ENCODE results near the gene ZNF600. TPM values are rescaled to one million over a fixed set of nuclear protein-coding genes. Genes with fewer than 3 reads are reported as not detected.
A peak's percentile ranks its signal among the peaks of the same experiment; 100 is the strongest.

The ZNF600 gene
- polyA plus RNA-seq, 1 of the 3 experiments (the other 2 are of a cell fraction) = 9.9 TPM

DNA sequence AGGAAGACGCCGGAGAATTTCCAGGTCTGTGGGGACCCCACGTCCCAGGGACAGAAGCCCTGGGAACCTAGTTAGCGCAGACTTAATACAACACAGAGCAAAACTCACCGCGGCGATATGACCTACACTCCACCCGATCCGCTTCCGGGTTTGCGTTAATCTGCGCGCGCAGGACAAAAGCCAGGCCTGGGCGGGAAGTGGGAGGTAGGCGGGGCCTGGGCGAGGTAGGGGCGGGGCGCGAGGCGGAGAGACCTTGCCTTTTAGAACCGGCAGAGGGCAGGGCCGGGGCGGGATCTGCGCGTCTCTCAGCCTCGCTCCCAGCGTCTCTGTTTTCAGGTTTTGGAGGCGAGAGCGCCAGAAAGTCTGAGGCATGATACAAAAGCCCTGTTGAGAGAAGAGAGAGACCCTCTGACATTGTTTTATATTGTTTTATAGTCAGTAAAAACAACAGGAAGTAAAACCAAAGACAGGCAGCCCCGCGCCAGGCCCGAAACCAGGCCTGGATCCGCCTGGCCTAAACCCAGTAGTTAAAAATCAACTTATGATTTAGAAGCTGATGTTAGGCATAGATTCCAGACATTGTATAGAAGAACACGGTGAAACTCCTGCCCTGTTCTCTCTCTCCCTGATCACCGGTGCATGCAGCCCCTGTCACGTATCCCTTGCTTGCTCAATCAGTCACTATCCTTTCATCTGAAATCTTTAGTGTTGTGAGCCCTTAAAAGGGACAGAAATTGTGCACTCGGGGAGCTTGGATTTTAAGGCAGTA, 51.5 kb downstream of the ZNF600 start, which contains the start of gene ZNF611:
TSS of gene ZNF611 (minus strand) at position 152 of the 769 bp plus-strand sequence. CDS start 19,150 bp downstream, outside the sequence.
- H3K9me2 ChIP-seq = no peaks in the 10 kb centered on the region
- peak within 1 kb of the TSS; percentile 81 for H3K9ac ChIP-seq
- H3K27me3 ChIP-seq (ENCODE audit: insufficient read depth) = no peaks in the 10 kb centered on the region
- peaks cover 0 to 3% of the 10 kb centered on the region in 2 experiments for H3K36me3 ChIP-seq (replicated peaks in 1 of 2; ENCODE audit: control insufficient read depth in 1 of 2, insufficient read depth in 2 of 2, low read length in 1 of 2)
- ChIA-PET CTCF (interaction anchor here (0.9 kb wide), 1 partner anchor 17 kb away, joined by 3 read pairs; no protein-coding TSS in a partner anchor), POLR2A (interaction anchor here (0.7 kb wide), 1 partner anchor 228 kb away, joined by 3 read pairs; no protein-coding TSS in a partner anchor)
- H3K79me2 ChIP-seq (ENCODE audit: insufficient read depth) = peaks cover 14% of the 10 kb centered on the region; the same call in 1 of the 2 replicates
- DNase-seq = peak; percentile 96
- peak within 1 kb of the TSS; percentile 94 for H3K4me2 ChIP-seq
- no peaks in the 10 kb centered on the region for H3K9me3 ChIP-seq
- H3K4me1 ChIP-seq (ENCODE audit: control insufficient read depth in 1 of 2, insufficient read depth in 2 of 2, low read depth in 1 of 2, low read length in 1 of 2) = peaks cover 0 to 3% of the 10 kb centered on the region in 2 experiments; a peak in 1 of 4 replicates
- H3K27ac ChIP-seq (ENCODE audit: low read depth in 2 of 2, low read length in 1 of 2) = peak within 1 kb of the TSS; percentile 71 to 79
- no peaks in the 10 kb centered on the region for H4K20me1 ChIP-seq (ENCODE audit: insufficient read depth)
- 24% methylated on average over 27 of the region's 38 CpGs for WGBS (ENCODE audit: low lambda C conversion rate)
- H2AFZ ChIP-seq (ENCODE audit: low read depth) = peak within 1 kb of the TSS; percentile 98
- H3K4me3 ChIP-seq (ENCODE audit: low read depth in 2 of 2, low read length in 1 of 2) = peak within 1 kb of the TSS; percentile 74 to 75
- H3F3A ChIP-seq (replicated peaks; ENCODE audit: insufficient read depth) = no peaks in the 10 kb centered on the region
- TF ChIP-seq YY1 (IDR thresholded peaks at IDR 0.05; ENCODE audit: low read depth) (no peak), GATA2 (CRISPR knock-in tag; IDR thresholded peaks at IDR 0.05) (no peak), PBX3 (IDR thresholded peaks at IDR 0.05) (no peak), CHD2 (IDR thresholded peaks at IDR 0.05; ENCODE audit: low read length, partially characterized antibody) (no peak), RXRA (IDR thresholded peaks at IDR 0.05; ENCODE audit: borderline replicate concordance, low read depth) (no peak), SIN3A (IDR thresholded peaks at IDR 0.05; ENCODE audit: borderline replicate concordance, low read depth, low read length) (peak; percentile 55; the same call in 1 of the 2 replicates), NFIC (IDR thresholded peaks at IDR 0.05; ENCODE audit: borderline replicate concordance) (no peak), MEF2A (IDR thresholded peaks at IDR 0.05; ENCODE audit: borderline replicate concordance, low read depth) (no peak), EZH2phosphoT487 (IDR thresholded peaks at IDR 0.05; ENCODE audit: borderline replicate concordance, low read depth) (no peak), GABPA (IDR thresholded peaks at IDR 0.05; ENCODE audit: low read depth) (peak; percentile 69), MXI1 (IDR thresholded peaks at IDR 0.05; ENCODE audit: low read depth, low read length) (peak; percentile 63), RFX5 (IDR thresholded peaks at IDR 0.05; ENCODE audit: low read length) (no peak), RAD21 (IDR thresholded peaks at IDR 0.05; ENCODE audit: low read length) (peak; percentile 58), POLR2AphosphoS5 (IDR thresholded peaks at IDR 0.05; ENCODE audit: low read depth, low read length) (peak; percentile 95), FOSL2 (IDR thresholded peaks at IDR 0.05; ENCODE audit: borderline replicate concordance, low read depth) (no peak), NRF1 (IDR thresholded peaks at IDR 0.05; ENCODE audit: low read depth, low read length) (peak; percentile 74), TCF12 (IDR thresholded peaks at IDR 0.05) (no peak), JUND (IDR thresholded peaks at IDR 0.05) (no peak), RCOR1 (IDR thresholded peaks at IDR 0.05; ENCODE audit: low read length) (no peak), ELF1 (IDR thresholded peaks at IDR 0.05) (peak; percentile 97), MAX (IDR thresholded peaks at IDR 0.05; ENCODE audit: low read depth) (no peak; the same call in 1 of the 2 replicates)
- TF ChIP-seq, protein P1, sequence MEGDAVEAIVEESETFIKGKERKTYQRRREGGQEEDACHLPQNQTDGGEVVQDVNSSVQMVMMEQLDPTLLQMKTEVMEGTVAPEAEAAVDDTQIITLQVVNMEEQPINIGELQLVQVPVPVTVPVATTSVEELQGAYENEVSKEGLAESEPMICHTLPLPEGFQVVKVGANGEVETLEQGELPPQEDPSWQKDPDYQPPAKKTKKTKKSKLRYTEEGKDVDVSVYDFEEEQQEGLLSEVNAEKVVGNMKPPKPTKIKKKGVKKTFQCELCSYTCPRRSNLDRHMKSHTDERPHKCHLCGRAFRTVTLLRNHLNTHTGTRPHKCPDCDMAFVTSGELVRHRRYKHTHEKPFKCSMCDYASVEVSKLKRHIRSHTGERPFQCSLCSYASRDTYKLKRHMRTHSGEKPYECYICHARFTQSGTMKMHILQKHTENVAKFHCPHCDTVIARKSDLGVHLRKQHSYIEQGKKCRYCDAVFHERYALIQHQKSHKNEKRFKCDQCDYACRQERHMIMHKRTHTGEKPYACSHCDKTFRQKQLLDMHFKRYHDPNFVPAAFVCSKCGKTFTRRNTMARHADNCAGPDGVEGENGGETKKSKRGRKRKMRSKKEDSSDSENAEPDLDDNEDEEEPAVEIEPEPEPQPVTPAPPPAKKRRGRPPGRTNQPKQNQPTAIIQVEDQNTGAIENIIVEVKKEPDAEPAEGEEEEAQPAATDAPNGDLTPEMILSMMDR (IDR thresholded peaks at IDR 0.05) = peak; percentile 52
- TF ChIP-seq, protein P2, sequence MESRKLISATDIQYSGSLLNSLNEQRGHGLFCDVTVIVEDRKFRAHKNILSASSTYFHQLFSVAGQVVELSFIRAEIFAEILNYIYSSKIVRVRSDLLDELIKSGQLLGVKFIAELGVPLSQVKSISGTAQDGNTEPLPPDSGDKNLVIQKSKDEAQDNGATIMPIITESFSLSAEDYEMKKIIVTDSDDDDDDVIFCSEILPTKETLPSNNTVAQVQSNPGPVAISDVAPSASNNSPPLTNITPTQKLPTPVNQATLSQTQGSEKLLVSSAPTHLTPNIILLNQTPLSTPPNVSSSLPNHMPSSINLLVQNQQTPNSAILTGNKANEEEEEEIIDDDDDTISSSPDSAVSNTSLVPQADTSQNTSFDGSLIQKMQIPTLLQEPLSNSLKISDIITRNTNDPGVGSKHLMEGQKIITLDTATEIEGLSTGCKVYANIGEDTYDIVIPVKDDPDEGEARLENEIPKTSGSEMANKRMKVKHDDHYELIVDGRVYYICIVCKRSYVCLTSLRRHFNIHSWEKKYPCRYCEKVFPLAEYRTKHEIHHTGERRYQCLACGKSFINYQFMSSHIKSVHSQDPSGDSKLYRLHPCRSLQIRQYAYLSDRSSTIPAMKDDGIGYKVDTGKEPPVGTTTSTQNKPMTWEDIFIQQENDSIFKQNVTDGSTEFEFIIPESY (IDR thresholded peaks at IDR 0.05; ENCODE audit: borderline replicate concordance, low read depth) = no peak
- TF ChIP-seq, protein P3, sequence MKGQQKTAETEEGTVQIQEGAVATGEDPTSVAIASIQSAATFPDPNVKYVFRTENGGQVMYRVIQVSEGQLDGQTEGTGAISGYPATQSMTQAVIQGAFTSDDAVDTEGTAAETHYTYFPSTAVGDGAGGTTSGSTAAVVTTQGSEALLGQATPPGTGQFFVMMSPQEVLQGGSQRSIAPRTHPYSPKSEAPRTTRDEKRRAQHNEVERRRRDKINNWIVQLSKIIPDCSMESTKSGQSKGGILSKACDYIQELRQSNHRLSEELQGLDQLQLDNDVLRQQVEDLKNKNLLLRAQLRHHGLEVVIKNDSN (IDR thresholded peaks at IDR 0.05; ENCODE audit: borderline replicate concordance, low read depth) = no peak
- TF ChIP-seq, protein P4, sequence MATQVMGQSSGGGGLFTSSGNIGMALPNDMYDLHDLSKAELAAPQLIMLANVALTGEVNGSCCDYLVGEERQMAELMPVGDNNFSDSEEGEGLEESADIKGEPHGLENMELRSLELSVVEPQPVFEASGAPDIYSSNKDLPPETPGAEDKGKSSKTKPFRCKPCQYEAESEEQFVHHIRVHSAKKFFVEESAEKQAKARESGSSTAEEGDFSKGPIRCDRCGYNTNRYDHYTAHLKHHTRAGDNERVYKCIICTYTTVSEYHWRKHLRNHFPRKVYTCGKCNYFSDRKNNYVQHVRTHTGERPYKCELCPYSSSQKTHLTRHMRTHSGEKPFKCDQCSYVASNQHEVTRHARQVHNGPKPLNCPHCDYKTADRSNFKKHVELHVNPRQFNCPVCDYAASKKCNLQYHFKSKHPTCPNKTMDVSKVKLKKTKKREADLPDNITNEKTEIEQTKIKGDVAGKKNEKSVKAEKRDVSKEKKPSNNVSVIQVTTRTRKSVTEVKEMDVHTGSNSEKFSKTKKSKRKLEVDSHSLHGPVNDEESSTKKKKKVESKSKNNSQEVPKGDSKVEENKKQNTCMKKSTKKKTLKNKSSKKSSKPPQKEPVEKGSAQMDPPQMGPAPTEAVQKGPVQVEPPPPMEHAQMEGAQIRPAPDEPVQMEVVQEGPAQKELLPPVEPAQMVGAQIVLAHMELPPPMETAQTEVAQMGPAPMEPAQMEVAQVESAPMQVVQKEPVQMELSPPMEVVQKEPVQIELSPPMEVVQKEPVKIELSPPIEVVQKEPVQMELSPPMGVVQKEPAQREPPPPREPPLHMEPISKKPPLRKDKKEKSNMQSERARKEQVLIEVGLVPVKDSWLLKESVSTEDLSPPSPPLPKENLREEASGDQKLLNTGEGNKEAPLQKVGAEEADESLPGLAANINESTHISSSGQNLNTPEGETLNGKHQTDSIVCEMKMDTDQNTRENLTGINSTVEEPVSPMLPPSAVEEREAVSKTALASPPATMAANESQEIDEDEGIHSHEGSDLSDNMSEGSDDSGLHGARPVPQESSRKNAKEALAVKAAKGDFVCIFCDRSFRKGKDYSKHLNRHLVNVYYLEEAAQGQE (IDR thresholded peaks at IDR 0.05; ENCODE audit: low read depth, low read length) = no peak

All from SK-N-SH (cell line).